Activated naive CD8-positive, alpha-beta T cell treated with anti-CD3 and anti-CD28 coated beads, Interleukin-2, amount 50 U/mL, for 24 hours (primary cell): ENCODE results near the gene KRT15.

Experiments
- ATAC-seq: fragments of 150-1000 bp; cut with Tn5 transposase; one replicate; pipeline ENCODE4 v1.10.0; 2021
- DNase-seq: peaks from one replicate; pipeline ENCODE4 v3.0.0; 2021
- H3K27ac Mint-ChIP-seq: one replicate; pipeline ENCODE4 v1.8.0; 2021; ENCODE audit warnings: mild to moderate bottlenecking, mixed read lengths
- H3K27me3 Mint-ChIP-seq: one replicate; pipeline ENCODE4 v1.8.0; 2021; ENCODE audit warnings: mixed read lengths
- H3K36me3 Mint-ChIP-seq: one replicate; pipeline ENCODE4 v1.8.0; 2021; ENCODE audit warnings: low read depth, mixed read lengths
- H3K4me1 Mint-ChIP-seq: one replicate; pipeline ENCODE4 v1.8.0; 2021; ENCODE audit warnings: mixed read lengths
- H3K4me3 Mint-ChIP-seq: one replicate; pipeline ENCODE4 v1.8.0; 2021; ENCODE audit warnings: mild to moderate bottlenecking, moderate library complexity, mixed read lengths
- H3K9me3 Mint-ChIP-seq: one replicate; pipeline ENCODE4 v1.8.0; 2021; ENCODE audit warnings: mixed read lengths

Gene KRT15

DNA sequence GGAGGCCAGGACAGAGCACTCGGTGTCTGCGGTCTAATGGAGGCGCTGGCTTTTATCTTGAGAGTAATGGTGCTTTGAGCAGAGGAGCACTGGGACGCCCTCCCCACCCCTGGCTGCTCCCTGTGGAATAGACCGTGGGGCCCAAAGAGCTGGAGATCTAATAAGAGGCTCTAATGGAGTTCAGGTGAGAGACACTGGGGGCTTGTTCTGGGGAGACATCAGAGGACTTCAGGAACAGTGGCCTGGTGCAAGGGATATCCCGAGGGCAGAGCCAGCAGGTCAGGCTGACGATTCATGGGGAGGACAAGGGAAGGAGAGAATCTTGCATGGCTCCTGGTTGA is 18.9 kb upstream of the KRT15 start:
- Mint-ChIP-seq H3K9me3 (no peaks in the 10 kb centered on the region), H3K4me1 (no peaks in the 10 kb centered on the region), H3K4me3 (no peak overlapping the region), H3K36me3 (no peaks in the 10 kb centered on the region), H3K27ac (no peak overlapping the region), H3K27me3 (peaks cover 12% of the 10 kb centered on the region)
- ATAC-seq (no peak), DNase-seq (no peak)

DNA sequence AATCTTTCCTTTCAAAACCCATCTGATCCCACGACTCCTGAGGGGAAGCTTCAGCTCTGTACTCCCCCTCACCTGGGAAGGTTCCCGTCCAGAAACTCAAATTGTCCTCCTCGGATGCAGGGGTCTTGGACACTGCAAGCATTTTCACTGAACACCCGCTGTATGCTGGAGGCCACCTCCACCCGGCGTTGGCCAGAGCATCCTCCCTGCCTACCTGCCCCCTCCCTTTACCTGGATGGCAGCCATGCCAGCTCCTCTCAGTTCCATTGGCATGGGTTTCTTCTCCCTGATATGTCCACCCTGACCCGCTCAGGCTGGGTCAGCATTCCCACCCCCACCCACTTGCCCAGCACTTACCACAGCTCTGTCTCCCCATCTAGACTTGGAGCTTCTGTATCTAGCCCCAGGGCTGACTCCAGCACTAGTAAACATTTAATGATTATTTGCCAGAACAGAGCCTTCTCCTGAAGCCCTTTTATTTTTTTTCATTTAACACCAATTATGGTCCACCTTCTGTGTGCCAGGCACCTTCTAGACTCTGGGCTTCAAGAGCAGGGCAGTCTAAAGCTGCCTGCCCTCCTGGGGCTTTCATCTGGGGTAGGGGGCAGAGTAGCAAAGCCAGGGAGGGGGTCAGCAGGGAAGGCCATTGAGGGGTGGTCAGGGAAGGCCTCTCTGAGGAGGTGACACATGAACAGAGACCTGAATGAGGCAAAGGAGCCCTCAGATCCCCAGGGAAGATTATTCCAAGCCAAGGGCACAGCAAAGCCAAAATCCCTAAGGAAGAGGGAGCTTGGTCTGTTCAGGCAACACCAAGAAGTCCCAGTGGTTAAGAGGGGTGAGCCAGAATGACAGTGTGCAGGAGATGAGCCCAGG is 18.3 kb upstream of the KRT15 start:
- Mint-ChIP-seq H3K4me3 (no peak overlapping the region), H3K4me1 (no peaks in the 10 kb centered on the region), H3K27ac (no peak overlapping the region), H3K27me3 (peaks cover 13% of the 10 kb centered on the region), H3K36me3 (no peaks in the 10 kb centered on the region), H3K9me3 (no peaks in the 10 kb centered on the region)
- ATAC-seq (no peak), DNase-seq (no peak)

DNA sequence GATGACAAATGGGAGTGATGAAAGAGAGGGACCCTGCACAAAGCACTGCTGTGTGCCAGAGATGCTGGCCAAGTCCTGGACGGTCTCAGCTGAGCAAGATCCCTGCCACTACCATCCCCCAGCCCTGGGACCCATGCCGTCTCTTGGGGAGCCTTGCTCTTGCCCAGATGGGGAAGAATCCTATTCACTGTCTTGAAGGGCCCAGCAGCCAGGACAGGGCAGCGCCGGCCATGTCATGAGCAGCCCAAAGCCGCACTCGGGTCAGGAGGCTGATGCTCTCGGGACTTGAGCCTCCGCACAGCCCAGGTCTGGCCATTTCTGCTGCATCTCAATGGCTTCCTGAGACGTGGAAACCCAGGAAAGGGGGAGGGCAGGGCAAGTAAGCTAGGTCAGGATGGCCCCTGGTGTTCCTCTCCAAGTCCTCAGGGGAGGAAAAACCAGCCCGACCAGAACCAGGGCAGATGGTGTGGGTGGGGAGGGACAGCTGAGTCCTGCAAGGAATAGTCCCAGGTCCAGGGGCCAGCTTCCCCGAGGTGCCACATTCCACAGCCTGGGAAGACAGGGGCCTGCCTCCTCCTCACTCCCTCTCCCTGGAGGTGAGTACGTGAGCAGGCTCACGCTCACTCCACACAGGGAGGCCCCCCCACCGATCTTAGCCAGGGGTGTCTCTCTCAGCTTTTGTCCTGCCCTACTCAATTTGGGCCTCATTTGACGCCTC is 17.2 kb upstream of the KRT15 start:
- peaks cover 17% of the 10 kb centered on the region for H3K27me3 Mint-ChIP-seq
- H3K4me1 Mint-ChIP-seq = no peaks in the 10 kb centered on the region
- ATAC-seq (no peak), DNase-seq (no peak)
- H3K9me3 Mint-ChIP-seq = no peaks in the 10 kb centered on the region
- H3K4me3 Mint-ChIP-seq = no peak overlapping the region
- no peak overlapping the region for H3K27ac Mint-ChIP-seq
- no peaks in the 10 kb centered on the region for H3K36me3 Mint-ChIP-seq

GRCh38 chr17:41534899-41535546 is 16.3 kb upstream of the KRT15 start:
- ATAC-seq = no peak
- Mint-ChIP-seq H3K4me1 (no peaks in the 10 kb centered on the region), H3K36me3 (no peaks in the 10 kb centered on the region), H3K27me3 (peaks cover 20% of the 10 kb centered on the region), H3K9me3 (no peaks in the 10 kb centered on the region), H3K27ac (no peak overlapping the region), H3K4me3 (no peak overlapping the region)
- no peak for DNase-seq

GRCh38 chr17:41533613-41534012 is 14.9 kb upstream of the KRT15 start:
- H3K4me1 Mint-ChIP-seq = peaks cover 4% of the 10 kb centered on the region
- no peak for DNase-seq
- H3K36me3 Mint-ChIP-seq = no peaks in the 10 kb centered on the region
- no peak overlapping the region for H3K27ac Mint-ChIP-seq
- H3K9me3 Mint-ChIP-seq = no peaks in the 10 kb centered on the region
- peaks cover 33% of the 10 kb centered on the region for H3K27me3 Mint-ChIP-seq
- H3K4me3 Mint-ChIP-seq = no peak overlapping the region
- no peak for ATAC-seq

DNA sequence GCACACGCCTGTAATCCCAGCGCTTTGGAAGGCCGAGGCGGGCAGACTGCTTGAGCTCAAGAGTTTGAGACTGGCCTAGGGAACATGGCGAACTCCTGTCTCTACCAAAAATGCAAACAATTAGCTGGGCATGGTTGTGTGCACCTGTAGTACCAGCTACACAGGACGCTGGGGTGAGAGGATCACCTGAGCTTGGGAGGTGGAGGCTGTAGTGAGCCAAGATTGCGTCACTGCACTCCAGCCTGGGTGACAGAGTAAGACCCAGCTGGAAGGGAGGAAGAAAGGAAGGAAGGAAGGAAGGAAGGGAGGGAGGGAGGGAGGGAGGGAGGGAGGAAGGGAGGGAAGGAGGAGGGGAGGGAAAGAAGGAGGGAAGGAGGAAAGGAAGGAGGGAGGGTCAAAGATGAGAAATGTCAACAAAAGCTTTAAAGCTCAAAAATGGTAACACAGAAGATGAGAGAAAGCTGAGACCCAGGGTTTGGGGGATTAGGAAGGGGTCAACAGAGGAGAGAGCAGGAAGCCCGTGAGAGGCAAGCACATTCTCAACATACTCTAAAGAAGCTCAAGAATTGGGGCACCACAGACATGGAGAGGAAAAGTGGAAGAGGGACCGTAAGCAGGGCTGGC is 14.4 kb upstream of the KRT15 start:
- Mint-ChIP-seq H3K4me3 (no peak overlapping the region), H3K36me3 (no peaks in the 10 kb centered on the region), H3K9me3 (no peaks in the 10 kb centered on the region), H3K4me1 (peaks cover 6% of the 10 kb centered on the region), H3K27me3 (peaks cover 38% of the 10 kb centered on the region), H3K27ac (no peak overlapping the region)
- ATAC-seq (no peak), DNase-seq (no peak)

DNA sequence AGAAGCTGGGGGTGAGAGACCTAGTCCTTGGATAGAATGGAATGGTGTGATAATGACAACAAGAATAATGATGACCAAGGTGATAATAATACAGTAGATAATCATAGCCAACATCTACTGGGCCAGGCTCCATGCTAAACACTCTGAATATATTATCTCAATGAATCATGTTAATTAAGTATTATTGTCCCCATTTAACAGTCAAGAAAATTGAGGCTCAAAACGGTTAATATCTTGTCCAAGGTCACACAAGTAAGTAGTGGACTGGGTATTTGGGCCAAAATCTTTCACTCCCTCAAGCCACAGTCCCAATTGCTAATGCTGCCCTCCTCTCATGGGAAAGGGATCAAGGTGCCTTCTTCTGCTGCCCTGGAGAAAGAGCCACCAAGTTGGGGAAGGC is 13.3 kb upstream of the KRT15 start:
- Mint-ChIP-seq H3K4me3 (no peak overlapping the region), H3K36me3 (no peaks in the 10 kb centered on the region), H3K4me1 (peaks cover 6% of the 10 kb centered on the region), H3K27me3 (peaks cover 45% of the 10 kb centered on the region), H3K27ac (no peak overlapping the region), H3K9me3 (no peaks in the 10 kb centered on the region)
- DNase-seq (no peak), ATAC-seq (no peak)

GRCh38 chr17:41530062-41531048 is 11.7 kb upstream of the KRT15 start:
- ATAC-seq (no peak), DNase-seq (no peak)
- Mint-ChIP-seq H3K27ac (no peak overlapping the region), H3K9me3 (no peaks in the 10 kb centered on the region), H3K27me3 (peaks cover 52% of the 10 kb centered on the region), H3K36me3 (no peaks in the 10 kb centered on the region), H3K4me1 (peaks cover 6% of the 10 kb centered on the region), H3K4me3 (no peak overlapping the region)

- ATAC-seq = no peak
- peaks cover 52% of the 10 kb centered on the region for H3K27me3 Mint-ChIP-seq
- no peaks in the 10 kb centered on the region for H3K9me3 Mint-ChIP-seq
- DNase-seq = no peak
- no peak overlapping the region for H3K4me3 Mint-ChIP-seq
- H3K4me1 Mint-ChIP-seq = peaks cover 6% of the 10 kb centered on the region
- H3K27ac Mint-ChIP-seq = no peak overlapping the region
- no peaks in the 10 kb centered on the region for H3K36me3 Mint-ChIP-seq
Measured at GRCh38 chr17:41529491-41529915, 10.8 kb upstream of the KRT15 start.

DNA sequence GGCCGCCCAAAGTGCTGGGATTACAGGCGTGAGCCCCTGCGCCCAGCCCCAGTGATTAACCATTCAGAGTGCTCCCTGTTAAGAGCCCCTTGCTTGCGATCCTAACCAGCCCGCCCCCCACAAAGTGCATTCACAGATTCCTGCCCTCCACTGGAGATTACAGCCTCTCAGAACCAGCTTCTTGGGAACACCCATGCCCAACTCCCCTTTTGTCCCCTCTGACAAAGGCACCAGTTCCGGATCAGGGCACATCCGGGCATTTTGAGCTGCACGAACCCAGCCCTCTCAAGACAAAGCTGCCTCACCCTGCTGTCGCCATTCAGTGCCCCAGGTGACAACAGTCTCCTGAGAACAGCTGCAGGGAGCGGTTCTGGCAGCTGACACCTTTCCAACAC is 10.3 kb upstream of the KRT15 start:
- no peak for DNase-seq
- Mint-ChIP-seq H3K4me1 (peaks cover 6% of the 10 kb centered on the region), H3K27me3 (peaks cover 52% of the 10 kb centered on the region), H3K27ac (no peak overlapping the region), H3K4me3 (no peak overlapping the region), H3K36me3 (no peaks in the 10 kb centered on the region), H3K9me3 (no peaks in the 10 kb centered on the region)
- ATAC-seq = no peak

GRCh38 chr17:41527063-41528023 is 8.7 kb upstream of the KRT15 start:
- Mint-ChIP-seq H3K4me1 (peaks cover 6% of the 10 kb centered on the region), H3K4me3 (no peak overlapping the region), H3K27ac (no peak overlapping the region), H3K27me3 (peaks cover 46% of the 10 kb centered on the region), H3K9me3 (no peaks in the 10 kb centered on the region), H3K36me3 (no peaks in the 10 kb centered on the region)
- ATAC-seq (no peak), DNase-seq (no peak)

DNA sequence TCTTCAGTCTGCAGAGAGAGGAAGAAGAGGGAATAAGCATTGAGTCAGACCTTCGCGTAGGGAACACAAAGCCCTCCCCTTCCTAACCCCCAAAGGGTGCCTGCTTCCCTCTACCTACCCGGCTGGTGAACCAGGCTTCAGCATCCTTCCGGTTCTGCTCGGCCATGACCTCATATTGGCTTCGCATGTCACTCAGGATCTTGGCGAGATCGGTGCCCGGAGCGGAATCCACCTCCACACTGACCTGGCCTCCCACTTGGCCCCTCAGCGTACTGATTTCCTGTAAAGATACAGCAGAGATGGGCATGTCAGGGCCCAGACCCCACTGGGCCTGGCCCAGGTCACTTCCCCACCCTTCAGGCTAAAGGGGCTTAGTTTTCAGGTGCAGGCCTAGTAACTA is 5.6 kb upstream of the KRT15 start:
- H3K9me3 Mint-ChIP-seq = no peaks in the 10 kb centered on the region
- H3K27ac Mint-ChIP-seq = no peak overlapping the region
- H3K4me1 Mint-ChIP-seq = peaks cover 5% of the 10 kb centered on the region
- H3K4me3 Mint-ChIP-seq = no peak overlapping the region
- peaks cover 31% of the 10 kb centered on the region for H3K27me3 Mint-ChIP-seq
- H3K36me3 Mint-ChIP-seq = no peaks in the 10 kb centered on the region
- DNase-seq = no peak
- no peak for ATAC-seq

GRCh38 chr17:41523787-41524186 is 5.1 kb upstream of the KRT15 start:
- H3K27ac Mint-ChIP-seq = no peak overlapping the region
- no peaks in the 10 kb centered on the region for H3K9me3 Mint-ChIP-seq
- H3K27me3 Mint-ChIP-seq = peaks cover 27% of the 10 kb centered on the region
- no peaks in the 10 kb centered on the region for H3K36me3 Mint-ChIP-seq
- H3K4me3 Mint-ChIP-seq = no peak overlapping the region
- H3K4me1 Mint-ChIP-seq = peaks cover 2% of the 10 kb centered on the region
- ATAC-seq (no peak), DNase-seq (no peak)
